HepG2 (cell line): ENCODE measurements around the gene COL18A1.

Experiments
- CEBPB ChIP-seq: IDR thresholded peaks from 2 replicates; pipeline ENCODE4 v1.6.1; 2011; ENCODE audit warnings: low read depth, low read length, improper control_type of control experiment, borderline replicate concordance
- CSRNP1 ChIP-seq: sonication (generic); formaldehyde crosslinking; IDR thresholded peaks from 2 replicates; pipeline ENCODE4 v1.8.1; 2023; ENCODE audit warnings: mild to moderate bottlenecking, missing genetic modification reagents
- ELF4 ChIP-seq: sonication (generic); formaldehyde crosslinking; IDR thresholded peaks from 2 replicates; pipeline ENCODE4 v1.5.0; 2020; ENCODE audit warnings: missing genetic modification reagents, mild to moderate bottlenecking, moderate library complexity, borderline replicate concordance
- GTF2F1 ChIP-seq: fragments of 150-350 bp; IDR thresholded peaks from 2 replicates; pipeline ENCODE4 v1.6.1; 2014; ENCODE audit warnings: low read length
- JUNB ChIP-seq: sonication (generic); formaldehyde crosslinking; IDR thresholded peaks from 2 replicates; pipeline ENCODE4 v1.8.0; 2022; ENCODE audit warnings: missing genetic modification reagents, mild to moderate bottlenecking, borderline replicate concordance
- MIER3 ChIP-seq: IDR thresholded peaks from 2 replicates; pipeline ENCODE4 v1.6.1; 2016; ENCODE audit warnings: missing compliant biosample characterization, borderline replicate concordance
- MTF1 ChIP-seq: sonication (generic); formaldehyde crosslinking; IDR thresholded peaks from 2 replicates; pipeline ENCODE4 v1.5.0; 2020; ENCODE audit warnings: missing genetic modification reagents
- POLR2A ChIP-seq, 2 experiments: IDR thresholded peaks; 2 replicates each; pipeline ENCODE4 v1.6.1; 2011; ENCODE audit warnings: low read depth in 2 of 2, low read length in 2 of 2, mild to moderate bottlenecking in 1 of 2, moderate library complexity in 1 of 2; ENCODE audit not compliant: insufficient read depth in 1 of 2
- SAP130 ChIP-seq: IDR thresholded peaks from 2 replicates; pipeline ENCODE4 v1.6.1; 2016; ENCODE audit warnings: low read depth
- TCF7L2 ChIP-seq: IDR thresholded peaks from 2 replicates; pipeline ENCODE4 v1.6.1; 2011; ENCODE audit warnings: mild to moderate bottlenecking, low read depth, low read length, moderate library complexity
- ZNF792 ChIP-seq: IDR thresholded peaks from 2 replicates; pipeline ENCODE4 v1.6.1; 2016

GRCh38 chr21:45433301-45433700, 28.3 kb downstream of the COL18A1 start:
- no peak for TF ChIP-seq POLR2A (IDR thresholded peaks at IDR 0.05; ENCODE audit: insufficient read depth in 1 of 2, low read depth in 2 of 2, low read length in 2 of 2)
- TF ChIP-seq TCF7L2, result no peak
- no peak for TF ChIP-seq GTF2F1
- TF ChIP-seq MTF1 (CRISPR knock-in tag), result no peak
- TF ChIP-seq ZNF792 (CRISPR knock-in tag), result no peak
- TF ChIP-seq SAP130 (CRISPR knock-in tag), result no peak
- no peak for TF ChIP-seq CSRNP1
- TF ChIP-seq ELF4 (CRISPR knock-in tag), result no peak
- no peak for TF ChIP-seq CEBPB
- TF ChIP-seq JUNB (CRISPR knock-in tag), result no peak
- no peak for TF ChIP-seq MIER3 (CRISPR knock-in tag)
